Measurements from ENCODE around the gene PPFIBP2.

Gene PPFIBP2

GRCh38 chr11:7558046-7558445 lies 44.2 kb downstream of the PPFIBP2 start:
- no peak for DNase-seq

DNA sequence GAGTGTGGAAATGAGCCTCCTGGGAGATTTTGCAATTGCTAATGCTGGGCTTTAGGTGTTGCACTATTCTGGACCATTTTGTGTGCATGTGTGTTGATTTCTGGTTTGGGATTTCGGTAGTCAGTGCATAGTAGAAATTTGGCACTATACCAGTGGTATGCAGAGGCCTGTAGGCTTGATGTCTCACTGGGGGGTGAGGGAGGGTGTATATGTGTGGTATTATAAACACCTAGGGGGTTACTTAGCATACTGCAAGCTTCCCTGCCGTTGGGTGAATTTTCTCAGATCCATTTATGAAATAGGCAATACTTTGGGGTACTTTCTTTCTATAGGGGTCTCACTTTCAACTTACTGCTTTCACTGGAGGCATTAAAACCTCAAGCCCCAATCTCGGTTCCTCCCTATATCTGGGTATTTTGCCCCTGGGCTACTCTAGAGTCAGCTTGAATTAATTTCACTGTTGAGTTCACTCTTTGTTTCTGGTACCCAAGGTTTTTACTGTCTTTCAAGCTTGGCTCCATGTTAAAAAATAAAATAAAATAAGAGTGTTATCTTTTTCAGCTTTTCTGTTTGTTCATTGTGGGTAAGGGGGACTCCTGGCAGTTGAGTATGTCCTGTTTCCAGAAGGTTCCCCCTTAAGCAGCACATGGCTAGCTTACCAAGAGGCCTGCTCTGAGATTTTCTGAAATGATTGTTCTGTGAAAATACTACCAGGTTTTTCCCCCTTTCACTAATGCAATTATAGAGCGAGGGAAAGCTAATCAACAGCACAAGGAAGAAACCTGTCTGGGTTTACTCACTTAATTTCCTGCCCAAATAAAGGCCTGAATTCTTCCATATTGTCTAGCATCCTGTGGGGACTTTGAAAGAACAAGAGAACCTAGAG lies 45.8 kb downstream of the PPFIBP2 start:
- DNase-seq = no peak

GRCh38 chr11:7561562-7561961 lies 47.8 kb downstream of the PPFIBP2 start:
- DNase-seq = no peak

GRCh38 chr11:7563281-7563680 lies 49.5 kb downstream of the PPFIBP2 start:
- DNase-seq = no peak

DNA sequence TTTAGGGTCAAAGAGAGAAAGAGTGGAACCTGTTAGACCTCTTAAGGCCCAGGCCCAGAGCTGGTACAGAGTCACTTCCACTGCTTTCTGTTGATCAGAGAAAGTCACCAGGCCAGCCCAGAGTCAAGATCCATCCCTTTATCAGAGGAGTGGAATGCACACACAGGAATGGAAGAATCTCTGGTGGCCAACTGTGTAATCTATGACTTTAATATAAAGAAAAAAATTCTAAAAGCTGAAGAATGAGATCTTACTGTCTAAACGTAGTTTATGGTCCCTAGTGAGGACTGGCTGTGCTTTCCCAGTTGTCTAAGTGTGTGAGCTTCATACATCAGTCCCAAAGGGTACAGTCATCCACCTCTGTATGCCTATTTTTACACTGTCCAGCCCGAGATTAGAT lies 51.0 kb downstream of the PPFIBP2 start:
- no peak for DNase-seq

- no peak for DNase-seq
Measured at GRCh38 chr11:7567311-7567710, 53.5 kb downstream of the PPFIBP2 start.

DNA sequence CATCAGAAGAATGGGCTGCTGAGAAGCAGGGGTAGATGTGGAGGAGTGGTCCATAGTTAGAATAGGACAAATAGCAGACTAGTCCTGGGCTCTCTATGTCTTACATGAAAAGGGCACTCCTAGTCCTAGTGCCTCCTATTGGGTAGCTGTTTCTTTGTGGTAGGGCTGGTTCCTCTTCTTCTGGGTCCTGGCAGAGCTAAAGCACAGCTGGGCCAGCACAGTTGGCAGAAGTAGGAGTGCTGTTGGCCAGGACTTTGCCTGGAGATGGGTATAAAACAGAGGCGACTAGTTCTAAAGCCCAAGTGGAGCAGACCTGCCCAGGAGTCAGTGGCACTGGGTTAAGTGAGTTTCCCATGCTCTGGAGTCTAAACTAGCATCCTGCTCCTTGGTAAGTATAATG lies 55.2 kb downstream of the PPFIBP2 start:
- no peak for DNase-seq

DNA sequence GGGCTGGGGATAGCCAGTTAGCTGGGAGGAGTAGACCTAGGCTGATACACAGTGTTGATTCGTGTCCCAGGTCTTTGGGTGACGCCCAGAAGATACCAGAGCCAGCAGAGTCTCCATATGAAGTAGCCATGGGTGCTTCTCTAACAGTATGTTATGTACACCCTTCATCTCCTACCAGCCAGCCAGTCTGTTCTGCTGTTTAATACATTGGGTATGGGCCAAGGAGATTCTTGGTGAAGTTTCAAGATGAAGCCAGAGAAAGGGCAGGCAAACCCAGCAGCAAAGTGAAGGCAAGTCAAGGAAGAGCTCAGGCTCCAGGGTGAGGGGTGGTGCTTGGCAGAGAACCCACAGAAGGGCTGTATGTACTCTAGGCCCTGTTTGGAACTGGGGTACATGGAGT lies 56.4 kb downstream of the PPFIBP2 start:
- no peak for DNase-seq

- no peak for DNase-seq
Measured at GRCh38 chr11:7570938-7571521, 57.2 kb downstream of the PPFIBP2 start.

DNA sequence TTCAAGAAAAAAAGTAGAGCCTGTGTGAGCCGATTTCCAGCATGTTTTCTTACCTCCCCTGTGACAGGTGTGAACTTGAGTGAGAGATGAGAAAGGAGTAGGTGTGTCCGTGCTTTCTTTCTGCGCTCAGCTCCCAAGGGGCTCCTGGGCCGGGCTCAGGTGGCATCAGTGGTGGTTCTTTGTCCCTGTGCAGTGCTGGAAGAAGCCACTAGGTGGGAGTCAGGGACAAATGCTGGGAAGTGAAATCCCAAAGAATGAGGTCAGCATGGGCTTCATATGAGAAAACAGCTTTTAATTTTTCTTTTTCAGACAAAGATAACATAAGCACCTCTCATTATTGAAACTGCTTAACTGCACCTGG lies 57.8 kb downstream of the PPFIBP2 start:
- no peak for DNase-seq

DNA sequence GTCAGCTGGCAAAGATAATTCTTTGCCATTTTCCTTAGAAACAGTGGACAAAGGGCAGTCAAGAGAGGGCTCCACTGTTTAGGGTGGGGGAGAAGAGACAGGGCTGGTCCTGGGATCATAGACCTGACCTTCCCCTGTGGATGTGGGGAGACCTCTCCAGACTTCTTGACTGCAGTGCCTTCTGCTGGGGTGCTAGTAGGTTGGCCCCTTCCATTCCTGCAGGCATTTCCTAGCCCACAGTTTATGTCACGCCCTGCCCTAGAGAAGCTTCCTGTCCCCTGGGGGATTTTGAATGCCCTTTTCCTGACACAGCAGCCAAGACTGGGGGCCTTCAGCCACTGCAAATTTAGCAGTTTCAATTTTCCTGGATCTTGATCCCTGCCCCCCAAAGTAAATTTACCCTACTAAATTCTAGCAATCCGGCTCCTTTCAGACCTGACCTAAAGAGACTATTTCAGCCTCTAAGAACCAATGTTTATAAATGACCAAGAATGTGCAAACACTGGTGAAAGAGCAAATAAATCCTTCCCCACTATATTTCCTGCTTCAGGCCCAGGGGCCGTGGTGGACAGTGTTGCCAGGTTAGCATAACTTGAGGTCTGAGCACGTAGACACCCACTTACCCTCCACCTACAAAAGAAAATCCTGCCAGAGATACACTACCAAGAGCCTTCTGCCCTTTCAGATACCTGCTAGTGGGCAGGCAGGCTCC lies 58.4 kb downstream of the PPFIBP2 start:
- DNase-seq = no peak

GRCh38 chr11:7573193-7573557 lies 59.4 kb downstream of the PPFIBP2 start:
- DNase-seq = no peak

- DNase-seq = no peak
Measured at GRCh38 chr11:7573558-7574296, 59.9 kb downstream of the PPFIBP2 start.

- no peak for DNase-seq
Measured at GRCh38 chr11:7574491-7575130, 60.8 kb downstream of the PPFIBP2 start.

DNA sequence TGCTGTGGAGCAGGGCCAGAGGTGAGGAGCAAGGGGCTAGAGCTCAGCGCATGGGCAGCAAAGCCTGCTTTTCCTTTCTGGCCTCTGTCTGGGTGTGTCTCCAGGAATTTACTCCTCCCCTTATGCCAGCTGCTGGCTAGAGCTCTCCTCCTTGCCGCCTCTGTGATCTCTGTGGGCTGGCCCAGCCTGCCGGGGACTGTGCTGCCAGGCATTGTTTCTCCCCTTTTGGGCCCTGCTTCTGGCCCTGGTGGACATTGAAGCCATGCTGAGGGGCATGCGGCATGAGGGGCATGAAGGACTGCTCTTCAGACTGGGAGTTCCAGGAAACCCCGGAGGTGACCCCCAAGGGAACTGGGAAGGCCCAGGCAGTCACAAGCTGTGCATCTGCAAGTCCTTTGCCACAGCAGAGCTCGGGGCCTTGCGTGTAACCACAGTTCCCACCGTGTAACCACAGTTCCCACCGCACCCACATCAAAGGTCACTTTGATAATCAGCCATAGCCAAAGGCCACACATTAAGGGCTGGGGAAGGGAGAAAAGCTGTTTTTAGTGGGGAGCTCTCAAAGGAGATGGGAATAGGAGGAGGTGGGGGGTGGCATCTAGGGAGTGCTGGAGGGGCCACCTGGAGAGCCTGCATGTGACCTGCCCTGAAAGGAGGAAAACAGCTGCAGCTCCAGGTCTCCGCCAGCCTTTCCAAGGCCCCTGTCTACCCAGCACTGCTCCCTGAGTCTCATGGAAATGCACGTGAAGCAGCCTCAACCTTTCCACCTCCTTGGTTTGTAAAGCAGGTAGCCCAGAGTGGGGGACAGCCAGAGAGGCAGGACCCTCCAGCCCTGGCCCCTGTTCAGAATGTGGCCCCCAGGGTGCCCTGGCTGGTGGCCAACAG lies 62.3 kb downstream of the PPFIBP2 start:
- DNase-seq = no peak

- no peak for DNase-seq
Measured at GRCh38 chr11:7576726-7577290, 63.0 kb downstream of the PPFIBP2 start.

DNA sequence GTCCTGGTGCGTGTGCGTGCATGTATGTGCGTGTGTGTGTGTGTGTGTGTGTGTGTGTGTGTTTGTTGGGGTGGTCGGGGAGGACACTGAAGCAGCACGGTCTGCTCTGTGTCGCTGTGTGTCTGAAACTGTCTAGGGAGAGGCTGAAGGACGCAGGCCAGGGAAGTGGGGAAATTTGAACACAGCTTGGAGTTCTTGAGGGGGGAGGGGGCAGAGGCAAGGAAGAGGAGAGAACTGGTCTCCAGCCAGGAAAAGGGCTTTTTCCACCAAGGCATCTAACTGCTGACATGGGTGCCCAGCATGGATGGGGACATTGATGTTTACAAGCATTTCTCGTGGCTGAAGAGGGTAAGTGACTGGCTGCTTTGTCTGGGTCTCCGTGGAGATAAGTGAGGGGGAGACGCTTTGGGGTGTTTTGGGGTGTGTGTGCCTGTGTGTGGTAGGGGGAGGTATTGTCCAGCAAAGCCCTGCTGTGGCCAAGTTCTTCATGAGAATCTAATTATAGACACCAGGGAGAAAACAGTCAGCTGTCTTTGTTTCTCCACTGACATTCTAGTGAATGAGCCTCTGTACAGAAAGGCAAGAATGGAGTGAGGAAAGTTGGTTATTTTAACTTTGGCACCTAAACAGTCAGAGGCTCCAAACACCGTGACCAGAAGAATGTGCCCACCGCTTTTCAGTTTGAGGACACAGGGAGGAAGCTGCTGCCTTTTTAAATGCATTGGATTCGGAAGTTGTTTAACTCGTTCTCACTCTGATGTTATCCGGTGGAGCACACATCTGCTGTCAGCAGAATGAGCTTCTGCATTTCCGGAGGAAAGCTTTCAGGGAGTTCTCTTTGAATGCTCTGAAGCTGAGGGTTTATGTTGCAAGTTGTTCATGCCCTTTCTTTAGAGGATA lies 63.7 kb downstream of the PPFIBP2 start:
- DNase-seq = no peak

DNA sequence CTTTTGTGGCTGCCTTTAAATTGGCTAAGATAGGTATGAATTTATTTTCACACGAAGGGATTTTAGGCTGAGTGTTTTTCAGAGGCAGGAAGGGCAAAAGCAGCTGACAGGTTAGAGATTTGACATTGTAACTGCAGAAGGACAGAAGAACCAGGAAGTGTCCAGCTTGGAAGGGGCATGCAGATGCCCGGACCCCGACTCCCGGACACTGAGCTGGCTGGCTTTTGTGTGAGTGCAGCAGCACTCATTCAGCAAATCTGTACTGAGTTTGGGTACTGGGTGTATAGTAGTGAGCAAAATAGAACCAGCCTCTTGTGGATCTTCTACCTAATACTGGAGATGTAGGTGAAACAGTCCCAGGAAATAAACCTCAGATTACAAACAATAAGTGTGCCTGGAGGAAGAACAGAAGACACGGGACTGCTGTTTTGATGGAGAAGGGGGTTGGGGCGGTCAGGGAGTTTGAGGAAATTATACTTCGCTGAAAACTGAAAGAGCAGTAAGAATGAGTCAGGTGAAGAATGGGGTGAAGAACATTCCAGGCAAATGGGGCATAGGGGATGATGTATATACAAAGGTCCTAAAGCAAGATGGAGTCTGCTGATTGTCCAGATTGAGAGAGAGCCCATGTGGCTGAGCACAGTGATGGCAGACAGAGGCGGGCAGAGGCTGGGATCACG lies 64.6 kb downstream of the PPFIBP2 start:
- DNase-seq = no peak

GRCh38 chr11:7579361-7579791 lies 65.6 kb downstream of the PPFIBP2 start:
- no peak for DNase-seq

Measured in activated effector memory CD4-positive, alpha-beta T cell treated with anti-CD3 and anti-CD28 coated beads, Interleukin-2, amount 50 U/mL, for 16 hours (primary cell).